Brain microvascular endothelial cell (primary cell): ENCODE results near the gene APCDD1.

ENCODE experiments used
- DNase-seq: peaks from one replicate; pipeline ENCODE4 v3.0.0-alpha.2; 2020
- H3K27ac ChIP-seq: fragments of 250-450 bp; sonication (Bioruptor Pico); 2 replicates; pipeline ENCODE4 v1.5.1; 2020; ENCODE audit warnings: mild to moderate bottlenecking, moderate library complexity
- H3K27me3 ChIP-seq: fragments of 250-450 bp; sonication (Bioruptor Pico); replicated peaks from 2 replicates; pipeline ENCODE4 v1.5.1; 2020; ENCODE audit warnings: mild to moderate bottlenecking
- H3K36me3 ChIP-seq: fragments of 250-450 bp; sonication (Bioruptor Pico); replicated peaks from 2 replicates; pipeline ENCODE4 v1.5.1; 2020; ENCODE audit warnings: mild to moderate bottlenecking
- H3K4me3 ChIP-seq: 2 replicates; pipeline ENCODE4 v1.5.1; 2011; ENCODE audit warnings: low read depth, mild to moderate bottlenecking, control low read depth, low read length, moderate library complexity
- CTCF ChIP-seq: IDR thresholded peaks from 2 replicates; pipeline ENCODE4 v1.5.1; 2011; ENCODE audit warnings: low read depth, mild to moderate bottlenecking, moderate library complexity, low read length, control low read depth, inconsistent platforms; ENCODE audit errors: missing control alignments
- in situ Hi-C: cut with HindIII; loops from 2 replicates; pipeline ENCODE4 v1.10.0; 2017; ENCODE audit warnings: low sequenced_read_pairs, low pct_ligation_motif_present

APCDD1 gene

GRCh38 chr18:10436160-10436559 lies 18.3 kb upstream of the APCDD1 start:
- no peak for TF ChIP-seq CTCF

GRCh38 chr18:10437837-10438236 lies 16.6 kb upstream of the APCDD1 start:
- Histone ChIP-seq H3K36me3 (no peaks in the 10 kb centered on the region), H3K4me3 (no peak overlapping the region), H3K27ac (no peak overlapping the region), H3K27me3 (no peaks in the 10 kb centered on the region)
- DNase-seq, result no peak
- no peak for TF ChIP-seq CTCF
- in situ Hi-C loops, result no loop called here

More at GRCh38 chr18:10436160-10436559, 18.3 kb upstream of the APCDD1 start:
- no peaks in the 10 kb centered on the region for H3K36me3 ChIP-seq
- H3K27ac ChIP-seq, result no peak overlapping the region
- H3K27me3 ChIP-seq, result no peaks in the 10 kb centered on the region
- in situ Hi-C loops, result no loop called here
- no peak for DNase-seq
- no peak overlapping the region for H3K4me3 ChIP-seq

GRCh38 chr18:10439898-10440297 lies 14.5 kb upstream of the APCDD1 start:
- Histone ChIP-seq H3K36me3 (no peaks in the 10 kb centered on the region), H3K4me3 (no peak overlapping the region), H3K27ac (no peak overlapping the region), H3K27me3 (peaks cover 7% of the 10 kb centered on the region)
- no peak for TF ChIP-seq CTCF
- DNase-seq, result no peak
- in situ Hi-C loops, result no loop called here

GRCh38 chr18:10440884-10441283 lies 13.6 kb upstream of the APCDD1 start:
- Histone ChIP-seq H3K27me3 (peaks cover 13% of the 10 kb centered on the region), H3K27ac (no peak overlapping the region), H3K36me3 (no peaks in the 10 kb centered on the region), H3K4me3 (no peak overlapping the region)
- in situ Hi-C loops, result no loop called here
- DNase-seq, result no peak
- TF ChIP-seq CTCF, result no peak

GRCh38 chr18:10441472-10441871 lies 13.0 kb upstream of the APCDD1 start:
- Histone ChIP-seq H3K36me3 (no peaks in the 10 kb centered on the region), H3K27me3 (peaks cover 13% of the 10 kb centered on the region), H3K4me3 (no peak overlapping the region), H3K27ac (no peak overlapping the region)
- in situ Hi-C loops, result no loop called here
- TF ChIP-seq CTCF, result no peak
- no peak for DNase-seq

- peak; percentile 32 for TF ChIP-seq CTCF
- Histone ChIP-seq H3K27me3 (peaks cover 13% of the 10 kb centered on the region), H3K4me3 (no peak overlapping the region), H3K36me3 (no peaks in the 10 kb centered on the region), H3K27ac (no peak overlapping the region)
- no peak for DNase-seq
- in situ Hi-C loops, result no loop called here
These were observed 11.9 kb upstream of the APCDD1 start for GRCh38 chr18:10442551-10442971.
